A673 (cell line): Measurements from ENCODE around the gene PLCB4. TPM values are rescaled to one million over a fixed set of nuclear protein-coding genes. Genes with fewer than 3 reads are reported as not detected.

Source experiments
- BruUV-seq: library from RNA; stranded (reverse); fragments of 400-500 nt; replicated peaks from 2 replicates; lab custom pipeline; 2021; lab: Mats Ljungman, UMichigan
- CTCF ChIA-PET: fragments of 300-600 bp; sonication (Branson Sonifier 250); formaldehyde crosslinking; loops from one replicate; lab custom pipeline; 2022; ENCODE audit warnings: antibody characterized with exemption; lab: Charles Lee
- POLR2A ChIA-PET: fragments of 300-600 bp; sonication (Branson Sonifier 250); formaldehyde crosslinking; loops from one replicate; lab custom pipeline; 2022; ENCODE audit warnings: antibody characterized with exemption; ENCODE audit not compliant: low non-redundant PET; lab: Charles Lee
- DNase-seq: peaks from one replicate; pipeline ENCODE4 v3.0.0-alpha.2; 2015; ENCODE audit warnings: low spot score
- H3K27ac ChIP-seq: fragments of 200-600 bp; sonication (generic); 2 replicates; pipeline ENCODE4 v1.5.1; 2016; ENCODE audit warnings: mixed run types, low read depth, mild to moderate bottlenecking, mixed read lengths, antibody characterized with exemption, low read length; ENCODE audit not compliant: poor library complexity, severe bottlenecking
- H3K27me3 ChIP-seq: fragments of 200-600 bp; sonication (generic); replicated peaks from 2 replicates; pipeline ENCODE4 v1.6.1; 2017; ENCODE audit warnings: mixed run types, low read depth, mild to moderate bottlenecking, mixed read lengths, antibody characterized with exemption, low read length; ENCODE audit not compliant: insufficient read depth, poor library complexity
- H3K36me3 ChIP-seq: fragments of 200-600 bp; sonication (generic); 2 replicates; pipeline ENCODE4 v1.6.1; 2016; ENCODE audit warnings: mixed run types, mild to moderate bottlenecking, mixed read lengths, antibody characterized with exemption, low read length; ENCODE audit not compliant: insufficient read depth, poor library complexity, severe bottlenecking
- H3K4me1 ChIP-seq: fragments of 200-600 bp; sonication (generic); 2 replicates; pipeline ENCODE4 v1.6.1; 2017; ENCODE audit warnings: mixed run types, mild to moderate bottlenecking, mixed read lengths, antibody characterized with exemption, low read length; ENCODE audit not compliant: insufficient read depth, poor library complexity, severe bottlenecking
- H3K4me3 ChIP-seq: fragments of 200-600 bp; sonication (generic); 2 replicates; pipeline ENCODE4 v1.5.1; 2016; ENCODE audit warnings: low read depth, mixed run types, mild to moderate bottlenecking, mixed read lengths, low read length; ENCODE audit not compliant: poor library complexity, severe bottlenecking
- H3K9me3 ChIP-seq: fragments of 200-600 bp; sonication (generic); 2 replicates; pipeline ENCODE4 v1.6.1; 2016; ENCODE audit warnings: mixed run types, low read depth, mild to moderate bottlenecking, mixed read lengths, antibody characterized with exemption, low read length; ENCODE audit not compliant: poor library complexity, severe bottlenecking
- EZH2 ChIP-seq: fragments of 200-600 bp; sonication (generic); IDR thresholded peaks from 2 replicates; pipeline ENCODE4 v1.6.1; 2017; ENCODE audit warnings: borderline replicate concordance, low read depth, mild to moderate bottlenecking, mixed read lengths, antibody characterized with exemption, low read length; ENCODE audit not compliant: poor library complexity, severe bottlenecking
- intact Hi-C: fragments of 100-400 bp; cut with micrococcal nuclease; formaldehyde crosslinking; loops from one replicate; pipeline ENCODE4 v1.10.0; 2022; ENCODE audit not compliant: unreplicated experiment
- total RNA-seq: library from RNA; stranded (reverse); gene quantifications from 2 replicates; pipeline ENCODE4 v1.2.3, GENCODE V29; 2021
- TF ChIP-seq, protein P1 (sequence below): fragments of 300-800, 200-600 bp; sonication (generic); conservative IDR thresholded peaks from 2 replicates; pipeline ENCODE4 v1.5.1; 2017; ENCODE audit warnings: low read depth, mild to moderate bottlenecking, antibody characterized with exemption, low read length, moderate library complexity, mixed read lengths

The PLCB4 gene
- total RNA-seq, 1 experiment from 2014 or later = 6.2 TPM

DNA sequence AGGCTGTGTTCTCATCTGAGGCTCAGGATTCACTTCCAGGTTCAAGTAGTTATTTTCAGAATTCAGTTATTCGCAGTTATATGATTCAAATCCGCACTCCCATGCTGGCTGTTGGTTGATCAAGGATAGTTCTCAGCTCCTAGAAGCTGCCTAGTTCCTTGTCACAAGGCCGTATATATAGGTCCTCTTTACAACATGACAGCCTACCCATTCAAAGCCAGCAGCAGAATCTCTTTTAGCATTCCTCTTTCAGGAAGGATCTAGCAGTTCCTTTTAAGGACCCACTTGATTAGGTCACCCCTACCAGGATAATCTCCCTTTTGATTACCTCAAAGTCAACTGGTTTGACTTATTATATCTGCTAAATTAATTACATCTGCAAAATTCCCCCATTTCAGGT is 421.7 kb downstream of the PLCB4 start:
- DNase-seq = no peak
- Histone ChIP-seq H3K27me3 (no peaks in the 10 kb centered on the region), H3K4me1 (peaks cover 8% of the 10 kb centered on the region), H3K4me3 (no peak overlapping the region), H3K36me3 (no peaks in the 10 kb centered on the region), H3K27ac (no peak overlapping the region), H3K9me3 (no peaks in the 10 kb centered on the region)
- ChIA-PET POLR2A (no interaction called here), CTCF (no interaction called here)
- no TSS peak for BruUV-seq
- intact Hi-C loops = no loop called here
- no peak for TF ChIP-seq EZH2
- TF ChIP-seq, protein P1, sequence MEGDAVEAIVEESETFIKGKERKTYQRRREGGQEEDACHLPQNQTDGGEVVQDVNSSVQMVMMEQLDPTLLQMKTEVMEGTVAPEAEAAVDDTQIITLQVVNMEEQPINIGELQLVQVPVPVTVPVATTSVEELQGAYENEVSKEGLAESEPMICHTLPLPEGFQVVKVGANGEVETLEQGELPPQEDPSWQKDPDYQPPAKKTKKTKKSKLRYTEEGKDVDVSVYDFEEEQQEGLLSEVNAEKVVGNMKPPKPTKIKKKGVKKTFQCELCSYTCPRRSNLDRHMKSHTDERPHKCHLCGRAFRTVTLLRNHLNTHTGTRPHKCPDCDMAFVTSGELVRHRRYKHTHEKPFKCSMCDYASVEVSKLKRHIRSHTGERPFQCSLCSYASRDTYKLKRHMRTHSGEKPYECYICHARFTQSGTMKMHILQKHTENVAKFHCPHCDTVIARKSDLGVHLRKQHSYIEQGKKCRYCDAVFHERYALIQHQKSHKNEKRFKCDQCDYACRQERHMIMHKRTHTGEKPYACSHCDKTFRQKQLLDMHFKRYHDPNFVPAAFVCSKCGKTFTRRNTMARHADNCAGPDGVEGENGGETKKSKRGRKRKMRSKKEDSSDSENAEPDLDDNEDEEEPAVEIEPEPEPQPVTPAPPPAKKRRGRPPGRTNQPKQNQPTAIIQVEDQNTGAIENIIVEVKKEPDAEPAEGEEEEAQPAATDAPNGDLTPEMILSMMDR = no peak

DNA sequence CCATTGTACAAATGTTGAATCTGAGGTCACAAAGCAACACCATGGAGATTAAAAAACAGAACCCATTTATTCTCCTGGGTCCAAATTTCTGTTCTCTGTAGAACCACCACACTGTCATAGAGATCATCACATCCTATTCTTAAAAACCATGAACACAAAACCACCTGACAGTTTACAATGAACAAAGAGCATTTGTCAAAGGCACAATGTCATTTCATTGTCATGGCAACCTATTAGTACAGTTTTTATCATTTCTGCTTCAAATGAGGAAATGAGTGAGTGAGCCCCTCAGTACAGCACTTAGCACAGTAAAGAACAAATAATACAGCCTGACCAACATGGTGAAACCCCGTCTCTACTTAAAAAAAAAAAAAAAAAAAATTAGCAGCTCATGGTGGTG is 422.4 kb downstream of the PLCB4 start:
- H3K36me3 ChIP-seq = no peaks in the 10 kb centered on the region
- H3K27me3 ChIP-seq = no peaks in the 10 kb centered on the region
- H3K27ac ChIP-seq = no peak overlapping the region
- intact Hi-C loops = no loop called here
- ChIA-PET POLR2A (no interaction called here), CTCF (no interaction called here)
- no TSS peak for BruUV-seq
- peaks cover 8% of the 10 kb centered on the region for H3K4me1 ChIP-seq
- no peak overlapping the region for H3K4me3 ChIP-seq
- TF ChIP-seq, protein P1 = no peak
- TF ChIP-seq EZH2 = no peak
- H3K9me3 ChIP-seq = no peaks in the 10 kb centered on the region
- no peak for DNase-seq

DNA sequence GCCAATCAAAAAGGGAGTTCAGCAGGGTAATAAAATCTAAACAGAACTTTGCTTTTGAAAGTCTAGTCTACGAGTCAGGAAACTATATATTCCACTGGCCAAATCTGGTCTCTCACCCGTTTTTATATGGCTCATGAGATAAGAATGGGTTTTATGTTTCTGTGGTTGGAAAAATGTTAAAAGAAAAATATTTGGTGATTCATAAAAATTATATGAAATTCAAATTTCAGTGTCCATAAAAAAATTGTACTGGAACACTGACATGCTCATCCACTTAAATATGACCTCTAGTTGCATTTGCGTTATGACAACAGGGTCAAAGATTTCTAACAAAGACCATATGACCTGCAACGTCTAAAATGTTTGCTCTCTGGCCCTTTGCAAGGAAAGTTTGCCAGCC is 423.2 kb downstream of the PLCB4 start:
- ChIA-PET CTCF (no interaction called here), POLR2A (no interaction called here)
- TF ChIP-seq EZH2 = no peak
- TF ChIP-seq, protein P1 = no peak
- H3K27ac ChIP-seq = no peak overlapping the region
- BruUV-seq = no TSS peak
- H3K4me1 ChIP-seq = peaks cover 8% of the 10 kb centered on the region
- H3K9me3 ChIP-seq = no peaks in the 10 kb centered on the region
- intact Hi-C loops = no loop called here
- H3K36me3 ChIP-seq = no peaks in the 10 kb centered on the region
- DNase-seq = no peak
- no peak overlapping the region for H3K4me3 ChIP-seq
- no peaks in the 10 kb centered on the region for H3K27me3 ChIP-seq
